Measurements from ENCODE around the gene ENTPD1. TPM values are rescaled to one million over a fixed set of nuclear protein-coding genes. Genes with fewer than 3 reads are reported as not detected.

ENTPD1 gene
- total and polyA plus RNA-seq, 9 of the 15 experiments (the other 6 are each of a cell fraction or from before 2014, with no cell fraction given): 0.07 to 1.5 (median 0.37) TPM

DNA sequence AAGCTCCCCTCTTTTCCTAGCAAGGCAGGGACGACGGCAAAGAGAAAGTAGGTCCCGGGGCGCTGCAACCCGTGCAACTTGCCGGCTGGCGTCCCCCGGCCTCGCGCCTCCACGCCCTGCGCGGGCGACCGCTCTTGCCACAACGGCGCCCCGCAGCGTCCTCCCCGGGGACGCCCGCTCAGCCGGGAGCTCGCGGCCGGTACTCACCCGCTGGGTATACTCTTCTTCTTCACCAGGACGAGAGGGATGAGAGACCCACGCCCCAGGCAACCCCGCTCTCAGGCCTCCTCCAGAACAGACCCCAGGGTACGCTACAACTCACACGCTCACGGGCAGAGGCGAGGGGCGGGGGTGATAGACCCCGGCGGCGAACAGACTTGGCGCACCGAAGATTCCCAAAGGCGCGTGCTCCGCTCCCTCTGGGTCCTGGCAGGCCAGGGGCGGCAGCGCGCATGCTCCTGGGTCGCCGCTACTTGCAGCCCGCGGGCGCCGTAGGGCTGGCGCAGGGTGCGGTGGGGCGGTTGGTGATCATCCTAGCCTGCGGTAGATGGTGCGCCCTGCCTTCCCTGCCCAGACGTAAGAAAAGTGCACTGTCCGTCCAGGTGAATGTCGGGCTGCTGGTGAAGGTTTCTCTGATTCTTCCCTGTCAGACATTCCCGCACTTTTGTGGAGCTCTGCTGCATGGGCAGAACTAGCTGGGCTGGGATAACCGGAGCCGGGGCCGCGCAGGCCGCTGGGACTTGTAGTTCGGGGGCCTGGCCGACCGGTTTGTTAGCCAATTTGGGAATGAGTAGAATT lies 151.7 kb downstream of the ENTPD1 start, which contains the start of gene CC2D2B (continued):
- TF ChIP-seq, protein P1, sequence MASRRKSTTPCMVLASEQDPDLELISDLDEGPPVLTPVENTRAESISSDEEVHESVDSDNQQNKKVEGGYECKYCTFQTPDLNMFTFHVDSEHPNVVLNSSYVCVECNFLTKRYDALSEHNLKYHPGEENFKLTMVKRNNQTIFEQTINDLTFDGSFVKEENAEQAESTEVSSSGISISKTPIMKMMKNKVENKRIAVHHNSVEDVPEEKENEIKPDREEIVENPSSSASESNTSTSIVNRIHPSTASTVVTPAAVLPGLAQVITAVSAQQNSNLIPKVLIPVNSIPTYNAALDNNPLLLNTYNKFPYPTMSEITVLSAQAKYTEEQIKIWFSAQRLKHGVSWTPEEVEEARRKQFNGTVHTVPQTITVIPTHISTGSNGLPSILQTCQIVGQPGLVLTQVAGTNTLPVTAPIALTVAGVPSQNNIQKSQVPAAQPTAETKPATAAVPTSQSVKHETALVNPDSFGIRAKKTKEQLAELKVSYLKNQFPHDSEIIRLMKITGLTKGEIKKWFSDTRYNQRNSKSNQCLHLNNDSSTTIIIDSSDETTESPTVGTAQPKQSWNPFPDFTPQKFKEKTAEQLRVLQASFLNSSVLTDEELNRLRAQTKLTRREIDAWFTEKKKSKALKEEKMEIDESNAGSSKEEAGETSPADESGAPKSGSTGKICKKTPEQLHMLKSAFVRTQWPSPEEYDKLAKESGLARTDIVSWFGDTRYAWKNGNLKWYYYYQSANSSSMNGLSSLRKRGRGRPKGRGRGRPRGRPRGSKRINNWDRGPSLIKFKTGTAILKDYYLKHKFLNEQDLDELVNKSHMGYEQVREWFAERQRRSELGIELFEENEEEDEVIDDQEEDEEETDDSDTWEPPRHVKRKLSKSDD (conservative IDR thresholded peaks at IDR 0.05; ENCODE audit: low read length): no peak
- TF ChIP-seq ZNF274 (IDR thresholded peaks at IDR 0.05; ENCODE audit: borderline replicate concordance, low read depth, low read length): no peak
- no peak for TF ChIP-seq CBFA2T3 (IDR thresholded peaks at IDR 0.05)
- TF ChIP-seq MCM7 (IDR thresholded peaks at IDR 0.05): no peak
- TF ChIP-seq CBX2 (IDR thresholded peaks at IDR 0.05; ENCODE audit: insufficient read depth, low read length, poor library complexity, severe bottlenecking): no peak
- TF ChIP-seq SUPT5H (IDR thresholded peaks at IDR 0.05): no peak; the same call in 1 of the 2 replicates
- no peak for TF ChIP-seq ZBTB17 (CRISPR knock-in tag; IDR thresholded peaks at IDR 0.05)
- TF ChIP-seq, protein P2, sequence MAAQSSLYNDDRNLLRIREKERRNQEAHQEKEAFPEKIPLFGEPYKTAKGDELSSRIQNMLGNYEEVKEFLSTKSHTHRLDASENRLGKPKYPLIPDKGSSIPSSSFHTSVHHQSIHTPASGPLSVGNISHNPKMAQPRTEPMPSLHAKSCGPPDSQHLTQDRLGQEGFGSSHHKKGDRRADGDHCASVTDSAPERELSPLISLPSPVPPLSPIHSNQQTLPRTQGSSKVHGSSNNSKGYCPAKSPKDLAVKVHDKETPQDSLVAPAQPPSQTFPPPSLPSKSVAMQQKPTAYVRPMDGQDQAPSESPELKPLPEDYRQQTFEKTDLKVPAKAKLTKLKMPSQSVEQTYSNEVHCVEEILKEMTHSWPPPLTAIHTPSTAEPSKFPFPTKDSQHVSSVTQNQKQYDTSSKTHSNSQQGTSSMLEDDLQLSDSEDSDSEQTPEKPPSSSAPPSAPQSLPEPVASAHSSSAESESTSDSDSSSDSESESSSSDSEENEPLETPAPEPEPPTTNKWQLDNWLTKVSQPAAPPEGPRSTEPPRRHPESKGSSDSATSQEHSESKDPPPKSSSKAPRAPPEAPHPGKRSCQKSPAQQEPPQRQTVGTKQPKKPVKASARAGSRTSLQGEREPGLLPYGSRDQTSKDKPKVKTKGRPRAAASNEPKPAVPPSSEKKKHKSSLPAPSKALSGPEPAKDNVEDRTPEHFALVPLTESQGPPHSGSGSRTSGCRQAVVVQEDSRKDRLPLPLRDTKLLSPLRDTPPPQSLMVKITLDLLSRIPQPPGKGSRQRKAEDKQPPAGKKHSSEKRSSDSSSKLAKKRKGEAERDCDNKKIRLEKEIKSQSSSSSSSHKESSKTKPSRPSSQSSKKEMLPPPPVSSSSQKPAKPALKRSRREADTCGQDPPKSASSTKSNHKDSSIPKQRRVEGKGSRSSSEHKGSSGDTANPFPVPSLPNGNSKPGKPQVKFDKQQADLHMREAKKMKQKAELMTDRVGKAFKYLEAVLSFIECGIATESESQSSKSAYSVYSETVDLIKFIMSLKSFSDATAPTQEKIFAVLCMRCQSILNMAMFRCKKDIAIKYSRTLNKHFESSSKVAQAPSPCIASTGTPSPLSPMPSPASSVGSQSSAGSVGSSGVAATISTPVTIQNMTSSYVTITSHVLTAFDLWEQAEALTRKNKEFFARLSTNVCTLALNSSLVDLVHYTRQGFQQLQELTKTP (IDR thresholded peaks at IDR 0.05; ENCODE audit: low read depth in 1 of 2, partially characterized antibody in 2 of 2): peak in 1 of 2 experiments; percentile 89
- no peak for TF ChIP-seq SREBF1 (IDR thresholded peaks at IDR 0.05; ENCODE audit: borderline replicate concordance, low read depth, low read length)
- no peak for TF ChIP-seq MAFG (tag; conservative IDR thresholded peaks at IDR 0.05)
- TF ChIP-seq CBX8 (IDR thresholded peaks at IDR 0.05; ENCODE audit: borderline replicate concordance, extremely low read depth, low read depth, low read length, poor library complexity, severe bottlenecking): no peak
- TF ChIP-seq, protein P3, sequence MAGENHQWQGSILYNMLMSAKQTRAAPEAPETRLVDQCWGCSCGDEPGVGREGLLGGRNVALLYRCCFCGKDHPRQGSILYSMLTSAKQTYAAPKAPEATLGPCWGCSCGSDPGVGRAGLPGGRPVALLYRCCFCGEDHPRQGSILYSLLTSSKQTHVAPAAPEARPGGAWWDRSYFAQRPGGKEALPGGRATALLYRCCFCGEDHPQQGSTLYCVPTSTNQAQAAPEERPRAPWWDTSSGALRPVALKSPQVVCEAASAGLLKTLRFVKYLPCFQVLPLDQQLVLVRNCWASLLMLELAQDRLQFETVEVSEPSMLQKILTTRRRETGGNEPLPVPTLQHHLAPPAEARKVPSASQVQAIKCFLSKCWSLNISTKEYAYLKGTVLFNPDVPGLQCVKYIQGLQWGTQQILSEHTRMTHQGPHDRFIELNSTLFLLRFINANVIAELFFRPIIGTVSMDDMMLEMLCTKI (IDR thresholded peaks at IDR 0.05; ENCODE audit: partially characterized antibody): no peak
- TF ChIP-seq OTX1 (CRISPR knock-in tag; IDR thresholded peaks at IDR 0.05): no peak
- TF ChIP-seq FOXP1 (CRISPR knock-in tag; IDR thresholded peaks at IDR 0.05): peak; percentile 61; the same call in 1 of the 2 replicates
- TF ChIP-seq PCBP2 (IDR thresholded peaks at IDR 0.05; ENCODE audit: low read depth, low read length, poor library complexity, severe bottlenecking): no peak
- TF ChIP-seq RCOR1 (IDR thresholded peaks at IDR 0.05; ENCODE audit: borderline replicate concordance in 1 of 2, low read depth in 2 of 2, low read length in 2 of 2): no peak

Measured in K562 (cell line).